NT2/D1 (cell line): ENCODE measurements around the gene POLR1A.

Experiments used
- DNase-seq: peaks from one replicate; pipeline ENCODE4 v3.0.0-alpha.2; 2011; ENCODE audit warnings: low read depth, low spot score
- H3K27me3 ChIP-seq: 2 replicates; pipeline ENCODE4 v1.6.0; 2011; ENCODE audit warnings: mild to moderate bottlenecking; ENCODE audit not compliant: insufficient read length, insufficient read depth
- H3K36me3 ChIP-seq: 2 replicates; pipeline ENCODE4 v1.6.1; 2011; ENCODE audit warnings: mild to moderate bottlenecking, low read length, mixed read lengths; ENCODE audit not compliant: insufficient read depth, insufficient read length
- H3K4me1 ChIP-seq: 2 replicates; pipeline ENCODE4 v1.5.1; 2011; ENCODE audit not compliant: insufficient read depth, insufficient read length
- H3K4me3 ChIP-seq: 2 replicates; pipeline ENCODE4 v1.5.1; 2011; ENCODE audit warnings: low read depth; ENCODE audit not compliant: insufficient read length
- H3K9ac ChIP-seq: 2 replicates; pipeline ENCODE4 v1.6.0; 2011; ENCODE audit warnings: low read depth; ENCODE audit not compliant: insufficient read length
- H3K9me3 ChIP-seq: 2 replicates; pipeline ENCODE4 v1.5.1; 2011; ENCODE audit warnings: mild to moderate bottlenecking, low read length; ENCODE audit not compliant: insufficient read depth
- SUZ12 ChIP-seq: IDR thresholded peaks from 2 replicates; pipeline ENCODE4 v1.6.1; 2011; ENCODE audit not compliant: insufficient read length, insufficient read depth; ENCODE audit errors: extremely low read depth
- YY1 ChIP-seq: IDR thresholded peaks from 2 replicates; pipeline ENCODE4 v1.6.1; 2011; ENCODE audit not compliant: insufficient read length, insufficient read depth
- ZNF274 ChIP-seq: IDR thresholded peaks from 2 replicates; pipeline ENCODE4 v1.6.1; 2011; ENCODE audit warnings: mild to moderate bottlenecking, low read depth, low read length

The POLR1A gene

GRCh38 chr2:86036669-86037138, 69.0 kb downstream of the POLR1A start:
- no peaks in the 10 kb centered on the region for H3K27me3 ChIP-seq
- H3K4me3 ChIP-seq: no peak overlapping the region
- H3K9ac ChIP-seq: no peak overlapping the region
- no peaks in the 10 kb centered on the region for H3K4me1 ChIP-seq
- DNase-seq: no peak
- H3K36me3 ChIP-seq: peaks cover 96% of the 10 kb centered on the region
- no peaks in the 10 kb centered on the region for H3K9me3 ChIP-seq
- TF ChIP-seq SUZ12: no peak
- no peak for TF ChIP-seq YY1
- TF ChIP-seq ZNF274: no peak

- Histone ChIP-seq H3K9ac (no peak overlapping the region), H3K4me3 (no peak overlapping the region)
These were observed 69.6 kb downstream of the POLR1A start for GRCh38 chr2:86035883-86036668.

GRCh38 chr2:86035376-86035882, 70.3 kb downstream of the POLR1A start:
- Histone ChIP-seq H3K9ac (no peak overlapping the region), H3K9me3 (no peaks in the 10 kb centered on the region), H3K4me3 (no peak overlapping the region), H3K4me1 (no peaks in the 10 kb centered on the region), H3K36me3 (peaks cover 96% of the 10 kb centered on the region), H3K27me3 (no peaks in the 10 kb centered on the region)
- DNase-seq: no peak
- no peak for TF ChIP-seq ZNF274
- no peak for TF ChIP-seq YY1
- no peak for TF ChIP-seq SUZ12

More at GRCh38 chr2:86035883-86036668, 69.6 kb downstream of the POLR1A start:
- H3K9me3 ChIP-seq: no peaks in the 10 kb centered on the region
- TF ChIP-seq SUZ12 (no peak), YY1 (no peak), ZNF274 (no peak)
- peaks cover 96% of the 10 kb centered on the region for H3K36me3 ChIP-seq
- H3K4me1 ChIP-seq: no peaks in the 10 kb centered on the region
- no peaks in the 10 kb centered on the region for H3K27me3 ChIP-seq
- no peak for DNase-seq

- Histone ChIP-seq H3K4me3 (no peak overlapping the region), H3K4me1 (no peaks in the 10 kb centered on the region), H3K27me3 (no peaks in the 10 kb centered on the region), H3K9me3 (no peaks in the 10 kb centered on the region), H3K36me3 (peaks cover 95% of the 10 kb centered on the region), H3K9ac (no peak overlapping the region)
- TF ChIP-seq YY1: no peak
- no peak for TF ChIP-seq SUZ12
- no peak for TF ChIP-seq ZNF274
- no peak for DNase-seq
These were observed 71.7 kb downstream of the POLR1A start for GRCh38 chr2:86033751-86034692.

- Histone ChIP-seq H3K36me3 (peaks cover 95% of the 10 kb centered on the region), H3K9ac (no peak overlapping the region), H3K4me1 (no peaks in the 10 kb centered on the region), H3K27me3 (no peaks in the 10 kb centered on the region), H3K9me3 (no peaks in the 10 kb centered on the region), H3K4me3 (no peak overlapping the region)
- DNase-seq: no peak
- TF ChIP-seq ZNF274 (no peak), SUZ12 (no peak), YY1 (no peak)
These were observed 72.7 kb downstream of the POLR1A start for GRCh38 chr2:86032861-86033595.

- no peak for DNase-seq
- Histone ChIP-seq H3K9ac (no peak overlapping the region), H3K27me3 (no peaks in the 10 kb centered on the region), H3K4me3 (no peak overlapping the region), H3K4me1 (no peaks in the 10 kb centered on the region), H3K36me3 (peaks cover 95% of the 10 kb centered on the region), H3K9me3 (no peaks in the 10 kb centered on the region)
- TF ChIP-seq SUZ12 (no peak), YY1 (no peak), ZNF274 (no peak)
These were observed 74.1 kb downstream of the POLR1A start for GRCh38 chr2:86031606-86032005.
